ENCODE measurements around the gene PPP5C. TPM values are rescaled to one million over a fixed set of nuclear protein-coding genes. Genes with fewer than 3 reads are reported as not detected.
A peak's percentile ranks its signal among the peaks of the same experiment; 100 is the strongest.
"Not testable (repeated sequence)": the region's sequence is repeated elsewhere in the genome, so short reads cannot be mapped to it uniquely, and the experiment has no call there.

Gene PPP5C
- total and polyA plus RNA-seq, 7 donors: 27.6 to 62.3 (median 43.9) TPM

- Histone ChIP-seq H3K36me3 (no peaks in the 10 kb centered on the region), H3K4me1 (peaks cover 0 to 58% (median 43%) of the 10 kb centered on the region in 4 donors), H3K4me3 (peak overlapping the region; percentile 35 to 56 (median 44)), H3K9me3 (no peaks in the 10 kb centered on the region), H3K27ac (peak overlapping the region; percentile 5 to 75 (median 50)), H3K27me3 (peaks cover 9 to 87% (median 71%) of the 10 kb centered on the region in 3 donors)
- TF ChIP-seq POLR2AphosphoS5 (IDR thresholded peaks at IDR 0.05) (no peak), EP300 (IDR thresholded peaks at IDR 0.05) (no peak), CTCF (IDR thresholded peaks at IDR 0.05) (no peak), POLR2A (IDR thresholded peaks at IDR 0.05) (no peak)
- 71 to 76% methylated on average over 13 of the region's 13 CpGs for WGBS, 2 donors
- DNase-seq: no peak
- intact Hi-C loops (cut with DNase I): no loop called here
Measured at GRCh38 chr19:46411088-46411924, 64.4 kb downstream of the PPP5C start.

GRCh38 chr19:46411925-46412649 is 65.2 kb downstream of the PPP5C start:
- Histone ChIP-seq H3K27me3 (peaks cover 9 to 89% (median 65%) of the 10 kb centered on the region in 3 donors), H3K4me1 (peaks cover 0 to 64% (median 48%) of the 10 kb centered on the region in 4 donors), H3K4me3 (peak overlapping the region; percentile 35 to 56 (median 44)), H3K36me3 (no peaks in the 10 kb centered on the region), H3K27ac (peak overlapping the region; percentile 38 to 75 (median 66)), H3K9me3 (no peaks in the 10 kb centered on the region)
- DNase-seq: no peak
- intact Hi-C loops (cut with DNase I): no loop called here
- TF ChIP-seq CTCF (IDR thresholded peaks at IDR 0.05): no peak
- no peak for TF ChIP-seq EP300 (IDR thresholded peaks at IDR 0.05)
- TF ChIP-seq POLR2A (IDR thresholded peaks at IDR 0.05): no peak
- no peak for TF ChIP-seq POLR2AphosphoS5 (IDR thresholded peaks at IDR 0.05)
- 16 to 36% methylated on average over 54 of the region's 54 CpGs for WGBS, 2 donors

GRCh38 chr19:46412650-46413261 is 65.9 kb downstream of the PPP5C start:
- Histone ChIP-seq H3K27ac (peak overlapping the region; percentile 38 to 75 (median 66)), H3K27me3 (peaks cover 9 to 84% (median 59%) of the 10 kb centered on the region in 3 donors), H3K4me1 (peaks cover 0 to 63% (median 48%) of the 10 kb centered on the region in 4 donors), H3K4me3 (peak overlapping the region; percentile 35 to 56 (median 44)), H3K36me3 (no peaks in the 10 kb centered on the region), H3K9me3 (no peaks in the 10 kb centered on the region)
- WGBS, 2 donors: 13 to 19% methylated on average over 29 of the region's 29 CpGs
- no peak for DNase-seq
- TF ChIP-seq POLR2A (IDR thresholded peaks at IDR 0.05) (no peak), EP300 (IDR thresholded peaks at IDR 0.05) (no peak), CTCF (IDR thresholded peaks at IDR 0.05) (no peak), POLR2AphosphoS5 (IDR thresholded peaks at IDR 0.05) (no peak)
- intact Hi-C loops (cut with DNase I): no loop called here

GRCh38 chr19:46413262-46414031 is 66.6 kb downstream of the PPP5C start, which contains the start of gene CCDC8:
CCDC8 (minus strand) TSS chr19:46413564; CDS start chr19:46412810, 754 bp downstream.
- Histone ChIP-seq H3K27ac (peak within 1 kb of the TSS; percentile 38 to 75 (median 66)), H3K9me3 (no peaks in the 10 kb centered on the region), H3K27me3 (peaks cover 9 to 77% (median 56%) of the 10 kb centered on the region in 3 donors), H3K4me3 (peak within 1 kb of the TSS; percentile 35 to 56 (median 44)), H3K4me1 (peaks cover 0 to 57% (median 43%) of the 10 kb centered on the region in 4 donors), H3K36me3 (no peaks in the 10 kb centered on the region)
- 18 to 19% methylated on average over 46 of the region's 46 CpGs for WGBS, 2 donors
- DNase-seq: peak; percentile 95
- intact Hi-C loops (cut with DNase I): no loop called here
- TF ChIP-seq EP300 (IDR thresholded peaks at IDR 0.05) (no peak), POLR2AphosphoS5 (IDR thresholded peaks at IDR 0.05) (peak; percentile 69 to 92 (median 76)), POLR2A (IDR thresholded peaks at IDR 0.05) (peak; percentile 40 to 48), CTCF (IDR thresholded peaks at IDR 0.05) (no peak)

- intact Hi-C loops (cut with DNase I); H3K9me3 ChIP-seq; H3K27ac ChIP-seq; H3K36me3 ChIP-seq; DNase-seq; H3K4me3 ChIP-seq: not testable (repeated sequence)
- H3K4me1 ChIP-seq: peaks cover 0 to 51% (median 38%) of the 10 kb centered on the region in 4 donors
- peaks cover 9 to 73% (median 49%) of the 10 kb centered on the region in 3 donors for H3K27me3 ChIP-seq
- WGBS, 2 donors: 93 to 96% methylated on average over 22 of the region's 22 CpGs
Measured at GRCh38 chr19:46414899-46415298, 68.0 kb downstream of the PPP5C start.
